K562 (cell line): Measurements from ENCODE around the gene CES1. TPM values are rescaled to one million over a fixed set of nuclear protein-coding genes. Genes with fewer than 3 reads are reported as not detected.
"Not testable (repeated sequence)": the region's sequence is repeated elsewhere in the genome, so short reads cannot be mapped to it uniquely, and the experiment has no call there.

Source experiments
- ATAC-seq: fragments of 200-7000 bp; cut with Tn5 transposase; 3 replicates; pipeline ENCODE4 v1.9.1; 2020; ENCODE audit warnings: moderate library complexity
- BruUV-seq: library from RNA; stranded (reverse); fragments of 400-500 nt; replicated peaks from 2 replicates; lab custom pipeline; 2021; lab: Mats Ljungman, UMichigan
- CTCF ChIA-PET: fragments of 300-600 bp; formaldehyde crosslinking; extraction: SDS; loops from one replicate; lab custom pipeline; 2021; ENCODE audit warnings: low intra/inter-chr PET ratio; lab: Yijun Ruan, JAX
- POLR2A ChIA-PET: fragments of 300-600, 350-650 bp; sonication (Branson Sonifier 250); formaldehyde crosslinking; extraction: SDS; loops from one replicate; lab custom pipeline; 2021; ENCODE audit warnings: antibody characterized with exemption, inconsistent platforms; lab: Yijun Ruan, JAX
- DNase-seq, 4 experiments: peaks; one replicate each; pipeline versions ENCODE4 v3.0.0 to v3.0.0-alpha.2; 2011 to 2018; ENCODE audit warnings: low spot score in 3 of 4, mixed read lengths in 3 of 4; ENCODE audit errors: extremely low read depth in 1 of 4
- FAIRE-seq: peaks from 2 replicates; lab custom pipeline; 2011; peaks lifted over from hg19 to GRCh38; lab: Jason Lieb, UNC
- H2AFZ ChIP-seq: 2 replicates; pipeline ENCODE4 v1.6.0; 2011; ENCODE audit warnings: low read depth, low read length, control low read depth, inconsistent platforms
- H3K27ac ChIP-seq: fragments of 200-600 bp; 3 replicates; pipeline ENCODE4 v1.8.0; 2011; ENCODE audit warnings: low read depth, mild to moderate bottlenecking, control low read depth, inconsistent platforms, low read length, moderate library complexity, mixed read lengths; ENCODE audit errors: extremely low read depth
- H3K27me3 ChIP-seq, 2 experiments: fragments of 300-600 bp in 1 of 2; 2 replicates in 1 of 2; 3 replicates in 1 of 2; pipeline versions ENCODE4 v1.6.0 to v1.8.0; 2011; ENCODE audit warnings: inconsistent platforms in 2 of 2, low read length in 2 of 2, mild to moderate bottlenecking in 1 of 2, mixed read lengths in 1 of 2, moderate library complexity in 1 of 2; ENCODE audit not compliant: control insufficient read depth in 2 of 2, insufficient read depth in 2 of 2
- H3K36me3 ChIP-seq: fragments of 300-600 bp; 3 replicates; pipeline ENCODE4 v1.8.0; 2011; ENCODE audit warnings: mild to moderate bottlenecking, low read length, inconsistent platforms; ENCODE audit not compliant: control insufficient read depth, insufficient read depth
- H3K4me1 ChIP-seq, 2 experiments: fragments of 200-600 bp in 1 of 2; replicated peaks in 1 of 2; 2 replicates in 1 of 2; 3 replicates in 1 of 2; pipeline versions ENCODE4 v1.5.1 to v1.8.0; 2011; ENCODE audit warnings: inconsistent platforms in 2 of 2, low read length in 2 of 2, mild to moderate bottlenecking in 1 of 2, mixed read lengths in 1 of 2, moderate library complexity in 1 of 2; ENCODE audit not compliant: control insufficient read depth in 2 of 2, insufficient read depth in 2 of 2
- H3K4me2 ChIP-seq: 2 replicates; pipeline ENCODE4 v1.6.1; 2011; ENCODE audit warnings: low read length, control low read depth, inconsistent platforms, mixed read lengths; ENCODE audit not compliant: insufficient read depth
- H3K4me3 ChIP-seq: fragments of 200-600 bp; sonication (generic), shearing (Covaris generic); 2 replicates; pipeline ENCODE4 v1.5.1; 2016; ENCODE audit warnings: control low read depth, inconsistent platforms
- H3K79me2 ChIP-seq: fragments of 200-600 bp; 3 replicates; pipeline ENCODE4 v1.8.0; 2011; ENCODE audit warnings: low read length, inconsistent platforms; ENCODE audit not compliant: control insufficient read depth, insufficient read depth
- H3K9ac ChIP-seq, 2 experiments: 2 replicates each; pipeline versions ENCODE4 v1.6.0 to v1.6.1; 2011; ENCODE audit warnings: low read depth in 2 of 2, low read length in 2 of 2, control low read depth in 1 of 2, inconsistent platforms in 1 of 2, mild to moderate bottlenecking in 1 of 2, mixed read lengths in 1 of 2; ENCODE audit not compliant: insufficient read depth in 1 of 2
- H3K9me1 ChIP-seq: one replicate; pipeline ENCODE4 v1.6.0; 2011; ENCODE audit warnings: inconsistent platforms, mild to moderate bottlenecking, low read length, moderate library complexity; ENCODE audit not compliant: control insufficient read depth, insufficient read depth
- H3K9me3 ChIP-seq: replicated peaks from 2 replicates; pipeline ENCODE4 v1.5.1; 2011; ENCODE audit warnings: low read depth, low read length, inconsistent platforms; ENCODE audit not compliant: control insufficient read depth, insufficient read depth
- H4K20me1 ChIP-seq: replicated peaks from 2 replicates; pipeline ENCODE4 v1.6.1; 2011; ENCODE audit warnings: low read length, inconsistent platforms, mixed read lengths; ENCODE audit not compliant: control insufficient read depth, insufficient read depth
- ZNF512 ChIP-seq: IDR thresholded peaks from 2 replicates; pipeline ENCODE4 v1.6.1; 2016; ENCODE audit warnings: missing genetic modification characterization, missing compliant biosample characterization
- WGBS: fragments of 100-300 bp; shearing (Covaris generic); methylation state at CpG from one replicate; pipeline ENCODE4 v1.1.6; 2016; ENCODE audit warnings: low coverage, mixed read lengths; ENCODE audit not compliant: insufficient coverage; ENCODE audit errors: missing lambda C conversion rate; 5-methylcytosine and 5-hydroxymethylcytosine counted together
- in situ Hi-C: fragments of 300-500 bp; cut with MboI; formaldehyde crosslinking; loops from 4 replicates; pipeline ENCODE4 v1.15.0; 2018; ENCODE audit warnings: inconsistent platforms, mixed read lengths
- intact Hi-C: fragments of 100-400 bp; cut with micrococcal nuclease; formaldehyde crosslinking; loops from 2 replicates; pipeline ENCODE4 v1.14.2; 2022
- polyA plus RNA-seq, 8 experiments: library from polyadenylated mRNA; depleted of rRNA in 4 of 8; stranded (reverse) in 5 of 8; unstranded in 3 of 8; fragments of >200 nt; fragmentation: Nextera tagmentation in 2 of 8; fragmentation: Illumina TruSeq in 1 of 8; extraction: Ambion mirVana in 2 of 8; extraction: Trizol in 1 of 8; gene quantifications; 2 replicates each; pipeline versions ENCODE4 v1.2.1 to v1.2.3, GENCODE V29; 2011 to 2014; ENCODE audit warnings: inconsistent platforms in 1 of 8, missing spikeins in 1 of 8
- total RNA-seq, 7 experiments: library from RNA; depleted of rRNA in 6 of 7; stranded (reverse); fragments of >200 nt in 6 of 7; fragmentation: Illumina TruSeq in 2 of 7; extraction: Trizol in 2 of 7; gene quantifications; 2 replicates each; pipeline versions ENCODE4 v1.2.1 to v1.2.3, GENCODE V29; 2011 to 2021; ENCODE audit warnings: low replicate concordance in 1 of 7

CES1 gene
- total and polyA plus RNA-seq, 9 of the 15 experiments (the other 6 are each of a cell fraction or from before 2014, with no cell fraction given) = 0.10 to 1.2 (median 0.16) TPM; not detected in 3

- CTCF ChIA-PET, H3K9me3 ChIP-seq, ATAC-seq, DNase-seq, H3K4me3 ChIP-seq, H4K20me1 ChIP-seq, H3K9me1 ChIP-seq, H3K79me2 ChIP-seq, H3K27ac ChIP-seq, FAIRE-seq, H2AFZ ChIP-seq, H3K9ac ChIP-seq, H3K36me3 ChIP-seq, H3K4me2 ChIP-seq, H3K27me3 ChIP-seq, BruUV-seq, H3K4me1 ChIP-seq: not testable (repeated sequence)
- POLR2A ChIA-PET = interaction anchor here (0.6 to 1.0 kb wide), 2 partner anchors 9 to 73 kb away, joined by 3 to 4 read pairs; partner anchors contain the start of gene CES1
- in situ Hi-C loops = loop anchor here (5.0 kb wide), 1 partner anchor 72 kb away; the partner anchor contains the start of gene CES1
- WGBS = 5% methylated on average over 3 of the region's 3 CpGs
- intact Hi-C loops = loop anchor here (2.0 kb wide), 1 partner anchor 73 kb away; the partner anchor contains the start of gene CES1
Measured at GRCh38 chr16:55759965-55760309, 73.0 kb downstream of the CES1 start.

DNA sequence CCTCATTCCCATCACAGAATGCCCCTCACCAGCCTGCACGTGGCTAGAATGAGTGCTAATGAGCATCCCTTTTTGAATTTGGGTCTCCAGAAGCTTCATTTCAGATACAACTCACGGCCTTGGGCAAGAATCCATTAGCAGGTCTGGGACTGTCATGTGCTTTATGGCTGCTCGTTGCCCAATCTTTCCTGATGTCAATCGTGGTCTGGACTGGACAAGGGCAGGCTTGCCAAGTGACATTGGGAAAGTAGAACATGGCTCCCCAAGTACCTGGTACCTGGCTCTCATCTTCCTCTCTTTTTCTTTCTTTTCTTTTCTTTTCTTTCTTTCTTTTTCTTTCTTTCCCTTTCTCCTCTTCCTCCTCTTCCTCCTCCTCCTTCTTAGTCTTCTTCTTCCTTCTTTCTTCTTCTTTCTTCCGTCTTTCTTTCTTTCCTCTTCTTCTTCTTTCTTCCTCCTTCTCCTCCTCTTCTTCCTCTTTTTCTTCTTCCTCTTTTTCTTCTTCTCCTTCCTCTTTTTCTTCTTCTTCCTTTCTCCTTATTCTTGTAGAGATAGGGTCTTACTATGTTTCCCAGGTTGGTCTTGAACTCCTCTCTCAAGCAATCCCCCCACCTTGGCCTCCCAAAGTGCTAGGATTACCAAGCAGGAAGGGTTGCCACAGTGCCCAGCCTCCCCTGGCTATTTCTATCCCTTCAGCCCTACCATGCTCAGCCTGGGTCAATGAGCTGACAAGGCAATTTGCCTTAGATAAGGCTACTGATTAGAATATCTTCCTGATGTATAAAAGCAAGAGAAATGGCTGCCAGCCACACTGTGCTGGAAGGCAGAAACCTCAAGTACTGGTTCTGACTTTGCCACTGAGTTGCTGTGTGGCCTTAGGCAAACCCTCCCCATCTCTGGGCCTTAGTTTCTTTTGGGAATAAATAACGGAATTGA is 75.0 kb downstream of the CES1 start:
- H2AFZ ChIP-seq, H3K79me2 ChIP-seq, BruUV-seq, H3K27me3 ChIP-seq, H3K9me3 ChIP-seq, H3K9me1 ChIP-seq, POLR2A ChIA-PET, intact Hi-C loops, DNase-seq, in situ Hi-C loops, CTCF ChIA-PET, H3K27ac ChIP-seq, H3K36me3 ChIP-seq, ATAC-seq, H4K20me1 ChIP-seq, H3K4me2 ChIP-seq, H3K4me1 ChIP-seq, H3K4me3 ChIP-seq, FAIRE-seq, H3K9ac ChIP-seq: not testable (repeated sequence)
- WGBS = 0% methylated on average over 6 of the region's 6 CpGs
- TF ChIP-seq ZNF512 = peak; percentile 95
